Measurements from ENCODE around the gene MAD1L1. TPM values are rescaled to one million over a fixed set of nuclear protein-coding genes. Genes with fewer than 3 reads are reported as not detected.

Gene MAD1L1
- total and polyA plus RNA-seq, 2 of the 8 experiments (the other 6 are each of a cell fraction or from before 2014, with no cell fraction given) = 40.4 to 44.6 TPM

DNA sequence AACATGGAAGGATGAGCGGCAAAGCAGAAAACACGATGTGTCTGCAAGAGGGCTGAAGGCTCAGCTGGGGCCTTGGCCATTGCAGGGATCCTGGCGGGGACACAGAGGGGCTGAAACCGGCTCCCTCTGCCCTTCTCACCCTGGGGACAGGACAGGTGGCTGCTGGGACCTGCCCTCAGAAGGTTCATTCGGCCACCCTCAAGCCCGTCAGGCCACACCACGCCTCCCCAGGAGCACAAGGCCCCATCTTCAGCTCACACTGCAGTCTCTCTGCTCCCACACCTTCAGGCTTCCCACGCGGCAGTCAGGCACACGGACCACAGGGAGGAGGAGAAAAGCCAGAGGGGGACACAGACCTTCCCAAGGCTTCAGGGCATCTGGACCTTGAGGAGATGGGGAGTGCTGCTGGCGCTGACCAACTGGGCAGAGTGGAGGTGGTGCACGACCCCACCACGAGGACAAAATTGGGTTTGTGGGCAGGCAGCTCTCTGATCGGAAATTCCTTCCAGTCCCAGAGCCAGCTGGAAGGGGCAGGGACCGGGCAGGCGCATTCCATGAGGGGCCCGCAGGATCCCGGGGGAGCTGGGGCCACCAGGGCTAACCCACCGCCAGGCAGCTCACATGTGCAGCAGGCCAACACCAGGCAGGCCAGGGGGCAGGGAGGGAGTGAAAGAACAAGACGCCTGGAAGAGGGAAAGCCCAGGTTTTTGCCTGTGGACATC, 104.0 kb downstream of the MAD1L1 start (continued):
- TF ChIP-seq, protein P1, sequence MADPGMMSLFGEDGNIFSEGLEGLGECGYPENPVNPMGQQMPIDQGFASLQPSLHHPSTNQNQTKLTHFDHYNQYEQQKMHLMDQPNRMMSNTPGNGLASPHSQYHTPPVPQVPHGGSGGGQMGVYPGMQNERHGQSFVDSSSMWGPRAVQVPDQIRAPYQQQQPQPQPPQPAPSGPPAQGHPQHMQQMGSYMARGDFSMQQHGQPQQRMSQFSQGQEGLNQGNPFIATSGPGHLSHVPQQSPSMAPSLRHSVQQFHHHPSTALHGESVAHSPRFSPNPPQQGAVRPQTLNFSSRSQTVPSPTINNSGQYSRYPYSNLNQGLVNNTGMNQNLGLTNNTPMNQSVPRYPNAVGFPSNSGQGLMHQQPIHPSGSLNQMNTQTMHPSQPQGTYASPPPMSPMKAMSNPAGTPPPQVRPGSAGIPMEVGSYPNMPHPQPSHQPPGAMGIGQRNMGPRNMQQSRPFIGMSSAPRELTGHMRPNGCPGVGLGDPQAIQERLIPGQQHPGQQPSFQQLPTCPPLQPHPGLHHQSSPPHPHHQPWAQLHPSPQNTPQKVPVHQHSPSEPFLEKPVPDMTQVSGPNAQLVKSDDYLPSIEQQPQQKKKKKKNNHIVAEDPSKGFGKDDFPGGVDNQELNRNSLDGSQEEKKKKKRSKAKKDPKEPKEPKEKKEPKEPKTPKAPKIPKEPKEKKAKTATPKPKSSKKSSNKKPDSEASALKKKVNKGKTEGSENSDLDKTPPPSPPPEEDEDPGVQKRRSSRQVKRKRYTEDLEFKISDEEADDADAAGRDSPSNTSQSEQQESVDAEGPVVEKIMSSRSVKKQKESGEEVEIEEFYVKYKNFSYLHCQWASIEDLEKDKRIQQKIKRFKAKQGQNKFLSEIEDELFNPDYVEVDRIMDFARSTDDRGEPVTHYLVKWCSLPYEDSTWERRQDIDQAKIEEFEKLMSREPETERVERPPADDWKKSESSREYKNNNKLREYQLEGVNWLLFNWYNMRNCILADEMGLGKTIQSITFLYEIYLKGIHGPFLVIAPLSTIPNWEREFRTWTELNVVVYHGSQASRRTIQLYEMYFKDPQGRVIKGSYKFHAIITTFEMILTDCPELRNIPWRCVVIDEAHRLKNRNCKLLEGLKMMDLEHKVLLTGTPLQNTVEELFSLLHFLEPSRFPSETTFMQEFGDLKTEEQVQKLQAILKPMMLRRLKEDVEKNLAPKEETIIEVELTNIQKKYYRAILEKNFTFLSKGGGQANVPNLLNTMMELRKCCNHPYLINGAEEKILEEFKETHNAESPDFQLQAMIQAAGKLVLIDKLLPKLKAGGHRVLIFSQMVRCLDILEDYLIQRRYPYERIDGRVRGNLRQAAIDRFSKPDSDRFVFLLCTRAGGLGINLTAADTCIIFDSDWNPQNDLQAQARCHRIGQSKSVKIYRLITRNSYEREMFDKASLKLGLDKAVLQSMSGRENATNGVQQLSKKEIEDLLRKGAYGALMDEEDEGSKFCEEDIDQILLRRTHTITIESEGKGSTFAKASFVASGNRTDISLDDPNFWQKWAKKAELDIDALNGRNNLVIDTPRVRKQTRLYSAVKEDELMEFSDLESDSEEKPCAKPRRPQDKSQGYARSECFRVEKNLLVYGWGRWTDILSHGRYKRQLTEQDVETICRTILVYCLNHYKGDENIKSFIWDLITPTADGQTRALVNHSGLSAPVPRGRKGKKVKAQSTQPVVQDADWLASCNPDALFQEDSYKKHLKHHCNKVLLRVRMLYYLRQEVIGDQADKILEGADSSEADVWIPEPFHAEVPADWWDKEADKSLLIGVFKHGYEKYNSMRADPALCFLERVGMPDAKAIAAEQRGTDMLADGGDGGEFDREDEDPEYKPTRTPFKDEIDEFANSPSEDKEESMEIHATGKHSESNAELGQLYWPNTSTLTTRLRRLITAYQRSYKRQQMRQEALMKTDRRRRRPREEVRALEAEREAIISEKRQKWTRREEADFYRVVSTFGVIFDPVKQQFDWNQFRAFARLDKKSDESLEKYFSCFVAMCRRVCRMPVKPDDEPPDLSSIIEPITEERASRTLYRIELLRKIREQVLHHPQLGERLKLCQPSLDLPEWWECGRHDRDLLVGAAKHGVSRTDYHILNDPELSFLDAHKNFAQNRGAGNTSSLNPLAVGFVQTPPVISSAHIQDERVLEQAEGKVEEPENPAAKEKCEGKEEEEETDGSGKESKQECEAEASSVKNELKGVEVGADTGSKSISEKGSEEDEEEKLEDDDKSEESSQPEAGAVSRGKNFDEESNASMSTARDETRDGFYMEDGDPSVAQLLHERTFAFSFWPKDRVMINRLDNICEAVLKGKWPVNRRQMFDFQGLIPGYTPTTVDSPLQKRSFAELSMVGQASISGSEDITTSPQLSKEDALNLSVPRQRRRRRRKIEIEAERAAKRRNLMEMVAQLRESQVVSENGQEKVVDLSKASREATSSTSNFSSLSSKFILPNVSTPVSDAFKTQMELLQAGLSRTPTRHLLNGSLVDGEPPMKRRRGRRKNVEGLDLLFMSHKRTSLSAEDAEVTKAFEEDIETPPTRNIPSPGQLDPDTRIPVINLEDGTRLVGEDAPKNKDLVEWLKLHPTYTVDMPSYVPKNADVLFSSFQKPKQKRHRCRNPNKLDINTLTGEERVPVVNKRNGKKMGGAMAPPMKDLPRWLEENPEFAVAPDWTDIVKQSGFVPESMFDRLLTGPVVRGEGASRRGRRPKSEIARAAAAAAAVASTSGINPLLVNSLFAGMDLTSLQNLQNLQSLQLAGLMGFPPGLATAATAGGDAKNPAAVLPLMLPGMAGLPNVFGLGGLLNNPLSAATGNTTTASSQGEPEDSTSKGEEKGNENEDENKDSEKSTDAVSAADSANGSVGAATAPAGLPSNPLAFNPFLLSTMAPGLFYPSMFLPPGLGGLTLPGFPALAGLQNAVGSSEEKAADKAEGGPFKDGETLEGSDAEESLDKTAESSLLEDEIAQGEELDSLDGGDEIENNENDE (IDR thresholded peaks at IDR 0.05; ENCODE audit: insufficient replicate concordance, low read length) = no peak
- TF ChIP-seq CEBPB (IDR thresholded peaks at IDR 0.05; ENCODE audit: low read depth, low read length) (no peak), EP300 (IDR thresholded peaks at IDR 0.05; ENCODE audit: borderline replicate concordance in 1 of 2, low read depth in 2 of 2, low read length in 2 of 2) (no peak), SP1 (IDR thresholded peaks at IDR 0.05; ENCODE audit: low read depth, low read length) (no peak), SRF (IDR thresholded peaks at IDR 0.05; ENCODE audit: low read depth, low read length) (no peak), BACH1 (IDR thresholded peaks at IDR 0.05; ENCODE audit: low read length) (no peak), RNF2 (IDR thresholded peaks at IDR 0.05; ENCODE audit: borderline replicate concordance, low read depth, low read length, missing control alignments, poor library complexity, severe bottlenecking) (no peak), HDAC6 (IDR thresholded peaks at IDR 0.05; ENCODE audit: low read depth, low read length) (no peak), KDM5A (IDR thresholded peaks at IDR 0.05; ENCODE audit: low read length) (no peak)
